Non-pigmented ciliary epithelial cell (primary cell): ENCODE results near the gene ALDH5A1.

Experiments used
- DNase-seq: peaks from one replicate; pipeline ENCODE4 v3.0.0-alpha.2; 2010; ENCODE audit warnings: low read depth

ALDH5A1 gene

DNA sequence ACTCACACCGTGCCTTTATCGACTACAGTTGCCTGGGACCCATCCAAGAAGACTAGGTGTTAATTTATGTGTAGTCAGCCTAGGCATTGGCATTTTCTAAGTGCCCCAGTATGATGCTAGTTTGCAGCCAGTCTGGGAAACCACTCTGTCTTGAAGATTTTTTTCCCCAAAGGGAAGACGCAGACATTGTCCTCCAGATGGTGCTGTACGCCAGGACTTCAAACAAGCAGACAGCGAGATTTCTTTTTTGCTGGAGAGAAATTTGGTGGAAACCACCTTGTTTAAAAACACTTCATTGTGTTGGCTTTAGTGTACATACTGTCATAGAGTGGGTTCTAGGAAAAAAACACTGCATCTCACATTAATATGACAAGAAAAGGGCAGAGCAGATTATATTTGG lies 30.0 kb downstream of the ALDH5A1 start:
- peak; percentile 24 for DNase-seq

DNA sequence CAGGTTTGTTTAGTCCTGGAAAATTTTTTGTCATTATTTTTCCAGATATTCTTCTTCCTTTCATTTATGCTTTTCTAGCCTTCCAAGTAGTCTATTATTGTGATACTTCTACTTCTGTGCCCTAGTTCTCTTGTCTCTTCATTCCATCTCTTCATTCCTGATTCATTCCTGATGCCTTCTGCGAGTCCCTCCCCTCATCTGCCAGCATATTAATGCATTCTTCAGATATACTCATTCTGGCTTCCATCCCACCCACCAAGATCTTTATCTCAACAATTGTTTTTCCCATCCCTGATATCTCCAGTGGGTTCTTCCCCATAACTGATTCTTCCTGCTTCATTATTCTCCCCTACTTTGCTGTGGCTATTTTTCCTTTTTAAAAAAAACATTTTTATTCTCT lies 35.2 kb downstream of the ALDH5A1 start:
- no peak for DNase-seq

DNA sequence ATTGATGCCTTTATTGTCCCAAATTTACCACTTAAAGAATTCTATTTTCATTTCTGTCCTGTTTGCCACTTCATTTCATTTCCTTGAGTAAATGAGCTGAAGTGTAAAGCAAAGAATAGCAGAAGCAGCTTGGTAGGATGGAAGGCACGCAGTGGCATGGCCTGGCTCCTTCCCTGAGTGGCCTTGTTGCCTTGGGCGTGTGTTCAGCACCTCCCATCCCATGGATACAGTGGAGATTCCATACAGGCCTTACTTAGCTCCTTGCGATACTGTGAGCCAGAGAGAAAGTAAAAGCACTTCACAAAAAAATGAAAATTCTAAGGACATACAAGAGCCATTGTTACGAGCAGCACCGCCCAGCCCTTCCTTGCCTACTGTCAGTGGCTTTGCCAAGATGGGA lies 39.6 kb downstream of the ALDH5A1 start:
- no peak for DNase-seq

DNA sequence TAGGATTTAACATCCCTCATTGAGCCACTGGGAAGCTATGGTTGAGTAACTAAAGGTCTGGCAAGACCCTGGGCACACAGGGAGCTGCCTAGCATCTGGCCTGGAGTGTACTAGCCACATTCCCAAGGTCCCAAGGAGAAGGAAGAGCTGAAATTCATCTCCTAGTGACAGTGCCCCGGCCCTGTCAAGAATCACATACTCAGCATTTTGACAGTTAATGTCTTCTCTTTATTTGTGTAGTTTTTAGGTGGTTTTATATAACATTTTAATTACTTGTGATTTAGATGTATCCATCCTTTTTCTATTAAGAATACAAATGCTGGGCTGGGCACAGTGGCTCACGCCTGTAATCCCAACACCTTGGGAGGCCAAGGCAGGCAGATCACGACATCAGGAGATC lies 40.4 kb downstream of the ALDH5A1 start:
- no peak for DNase-seq

DNA sequence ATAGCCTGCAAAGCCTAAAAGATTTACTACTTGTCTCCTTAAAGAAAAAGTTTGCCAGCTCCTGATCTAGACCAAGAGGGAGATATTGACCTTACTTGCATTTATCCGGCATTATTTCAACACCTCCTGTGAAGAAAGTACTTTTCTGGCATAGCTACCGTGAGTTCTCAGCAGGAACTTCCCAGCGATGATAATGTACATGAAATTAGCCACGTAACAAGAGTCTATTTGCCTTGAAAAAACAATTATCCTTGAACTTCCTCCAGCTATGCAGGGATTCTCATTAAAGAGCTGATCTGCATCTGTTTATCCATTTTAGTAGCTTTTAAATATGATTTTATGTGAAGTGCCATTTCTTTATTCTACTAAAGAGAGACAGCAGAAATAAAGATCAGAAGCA lies 41.7 kb downstream of the ALDH5A1 start:
- no peak for DNase-seq

DNA sequence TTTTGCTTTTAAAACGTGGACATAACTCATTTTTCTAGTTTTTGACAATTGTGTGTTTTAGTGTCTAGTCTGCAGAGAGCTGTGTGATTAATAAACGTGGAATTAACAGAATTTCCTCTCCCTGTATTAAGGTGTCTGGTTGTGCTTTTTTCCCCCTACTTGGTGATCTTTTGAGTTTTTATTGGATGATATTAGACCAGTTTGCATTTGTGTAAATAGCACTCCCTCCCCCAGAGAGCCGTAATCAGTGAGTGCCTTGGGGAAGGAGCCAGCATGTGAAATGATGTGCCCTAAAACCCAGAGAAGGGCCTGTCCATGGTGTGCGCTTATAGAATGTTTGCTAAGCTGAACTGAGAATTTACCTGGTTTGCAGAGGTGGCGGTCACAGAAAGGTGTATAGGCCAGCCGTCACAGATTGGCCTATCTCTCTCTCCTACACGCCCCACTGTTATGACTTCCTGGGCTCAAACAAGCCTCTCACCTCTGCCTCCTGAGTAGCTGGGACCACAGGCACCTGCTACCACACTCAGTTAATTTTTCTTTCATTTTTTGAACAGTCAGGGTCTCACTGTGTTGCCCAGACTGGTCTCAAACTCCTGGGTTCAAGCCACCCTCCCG lies 42.4 kb downstream of the ALDH5A1 start:
- no peak for DNase-seq

DNA sequence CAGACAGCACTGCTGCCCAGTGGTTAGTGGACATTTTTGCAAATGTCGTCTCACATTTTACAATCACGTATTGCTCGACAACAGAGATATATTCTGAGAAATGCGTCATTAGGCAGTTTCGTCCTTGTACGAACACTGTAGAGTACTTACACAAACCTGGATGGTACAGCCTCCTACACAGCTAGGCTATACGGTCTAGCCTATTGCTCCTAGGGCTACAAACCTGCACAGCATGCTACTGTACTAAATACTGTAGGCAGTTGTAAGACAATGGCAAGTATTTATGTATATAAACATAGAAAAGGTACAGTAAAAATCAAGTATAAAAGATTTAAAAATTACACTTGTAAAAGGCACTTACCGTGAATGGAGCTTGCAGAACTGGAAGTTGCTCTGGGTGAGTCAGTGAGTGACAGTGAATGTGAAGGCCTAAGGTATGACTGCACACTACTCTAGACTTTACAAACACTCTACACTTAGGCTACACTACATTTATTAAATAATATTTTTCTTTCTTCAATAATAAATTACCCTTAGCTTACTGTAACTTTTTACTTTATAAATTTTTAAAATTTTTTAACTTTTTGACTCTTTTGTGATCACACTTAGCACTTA lies 43.1 kb downstream of the ALDH5A1 start:
- no peak for DNase-seq

DNA sequence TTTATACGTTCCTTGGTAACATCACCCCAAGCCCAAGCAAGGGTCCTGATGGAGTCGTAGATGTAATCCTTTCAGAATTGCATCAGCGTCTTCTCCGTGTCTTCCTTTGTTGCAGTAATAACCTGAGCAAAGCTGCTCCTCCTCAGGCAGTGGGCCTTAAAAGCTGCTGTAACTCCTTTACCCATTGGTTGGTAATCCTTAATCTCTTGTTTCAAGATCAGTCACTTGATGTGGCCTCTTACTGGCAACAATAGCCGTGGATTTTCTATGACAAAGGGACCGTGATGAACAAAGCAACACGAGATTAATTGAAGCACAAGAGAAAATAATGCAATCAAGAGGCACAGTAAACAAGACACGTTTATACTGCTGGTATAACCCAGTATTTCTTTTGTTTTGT lies 44.6 kb downstream of the ALDH5A1 start:
- DNase-seq, result no peak

DNA sequence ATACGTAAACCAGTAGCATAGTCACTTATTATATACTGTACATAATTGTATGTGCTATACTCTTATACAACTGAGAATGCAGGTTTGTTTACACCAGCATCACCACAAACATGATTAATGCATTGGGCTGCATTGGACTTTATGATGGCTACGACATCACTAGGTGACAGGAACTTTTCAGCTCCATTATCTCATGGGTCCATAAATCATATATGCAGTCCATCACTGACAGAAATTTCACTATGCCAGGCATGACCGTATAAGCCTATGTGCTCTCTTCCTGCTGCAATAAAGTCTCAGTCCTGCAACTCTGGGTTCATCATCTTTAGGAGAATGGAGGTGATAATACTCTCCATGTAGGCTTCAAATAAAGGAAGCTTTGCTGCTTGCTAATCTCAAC lies 45.4 kb downstream of the ALDH5A1 start:
- DNase-seq, result no peak

DNA sequence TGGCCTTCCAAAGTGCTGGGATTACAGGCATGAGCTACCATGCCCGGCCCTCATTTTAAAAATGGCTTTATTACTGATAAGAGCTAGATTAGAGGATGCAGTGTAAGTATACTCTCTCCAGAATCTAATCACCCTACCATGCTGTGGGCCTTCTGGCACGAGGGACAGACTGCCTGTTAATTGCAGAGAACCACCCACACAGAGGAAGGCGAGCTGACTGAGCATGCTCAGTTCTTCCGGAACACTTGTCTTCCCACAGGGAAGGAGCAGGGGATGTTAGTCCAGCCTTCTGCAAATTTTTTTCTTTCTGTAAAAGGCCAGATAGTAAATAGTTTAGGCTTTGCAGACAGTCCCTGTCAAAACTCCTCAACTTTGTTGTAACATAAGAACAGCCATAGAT lies 48.9 kb downstream of the ALDH5A1 start:
- no peak for DNase-seq

DNA sequence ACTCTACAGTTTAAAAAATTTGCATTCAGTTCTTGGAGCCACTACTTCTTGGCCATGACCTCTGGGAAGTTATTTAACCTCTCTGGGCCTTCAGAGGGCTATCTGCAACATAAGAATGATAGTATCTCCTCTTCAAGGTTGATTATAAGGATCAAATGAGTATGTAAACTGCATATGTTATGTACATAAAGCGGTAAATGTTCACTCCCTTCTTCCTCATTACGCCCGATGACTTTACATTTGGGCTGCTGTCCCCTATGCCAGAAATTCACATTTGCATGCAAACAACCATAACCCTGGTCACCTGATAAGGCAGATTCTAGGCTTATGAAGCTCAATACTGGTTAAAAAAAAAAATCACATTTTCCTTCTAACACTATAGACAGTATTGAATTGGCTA lies 50.4 kb downstream of the ALDH5A1 start:
- no peak for DNase-seq

DNA sequence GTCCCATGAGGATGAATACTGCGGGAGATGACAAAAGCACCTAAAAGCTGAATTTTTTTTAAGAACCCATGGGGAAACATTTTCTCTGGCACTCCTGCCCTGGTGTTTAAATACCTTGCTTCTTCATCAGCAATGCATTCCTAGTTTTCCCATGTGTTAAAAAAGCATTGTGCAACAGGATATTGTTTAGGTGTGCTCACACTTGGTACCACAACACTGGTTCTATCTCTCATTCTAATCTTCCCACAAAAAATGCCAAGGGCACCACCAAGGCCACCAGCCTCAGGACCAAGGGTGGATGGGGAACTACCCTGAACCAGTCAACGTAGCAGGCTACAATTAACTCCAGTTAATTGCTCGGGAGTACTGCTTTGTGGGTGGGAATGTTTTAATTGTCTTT lies 50.9 kb downstream of the ALDH5A1 start:
- no peak for DNase-seq

DNA sequence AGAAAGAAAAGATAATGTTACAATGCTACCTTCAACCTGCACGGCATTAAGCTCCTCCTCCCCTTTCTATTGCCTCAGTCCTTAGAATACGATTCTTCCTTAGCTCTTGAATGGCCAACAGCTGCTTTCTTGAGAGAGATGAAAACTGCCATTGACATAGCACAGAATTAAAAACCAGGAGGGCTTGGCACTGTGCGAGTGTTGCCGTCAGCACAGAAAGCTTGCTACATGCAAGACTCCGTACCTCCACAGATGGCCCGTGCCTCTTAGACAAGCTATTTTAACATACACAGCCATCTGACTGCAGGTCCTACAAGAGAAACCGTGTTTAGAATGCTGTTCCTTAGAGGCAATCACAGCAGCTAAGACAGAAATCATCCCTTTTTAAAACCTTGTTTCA lies 51.7 kb downstream of the ALDH5A1 start:
- no peak for DNase-seq

DNA sequence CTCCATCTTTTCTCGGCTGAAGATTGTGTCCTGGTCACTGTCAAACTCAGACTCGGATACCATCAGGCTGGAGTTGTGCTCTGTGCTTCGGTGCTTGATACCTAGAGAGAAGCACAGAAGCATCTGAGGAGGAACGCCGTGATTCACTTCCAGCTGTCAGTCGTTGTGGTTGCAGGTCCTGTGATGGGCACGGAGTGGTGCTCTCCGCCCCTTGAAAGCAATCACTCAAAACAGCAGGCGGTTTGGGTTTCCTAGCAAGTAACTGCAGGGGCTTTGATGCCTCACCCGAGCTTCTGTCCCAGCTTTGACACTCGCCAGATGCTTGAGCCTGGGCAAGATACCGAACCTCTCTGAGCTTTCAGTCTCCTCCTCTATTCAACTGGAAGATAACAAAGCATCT lies 52.5 kb downstream of the ALDH5A1 start:
- DNase-seq, result no peak

DNA sequence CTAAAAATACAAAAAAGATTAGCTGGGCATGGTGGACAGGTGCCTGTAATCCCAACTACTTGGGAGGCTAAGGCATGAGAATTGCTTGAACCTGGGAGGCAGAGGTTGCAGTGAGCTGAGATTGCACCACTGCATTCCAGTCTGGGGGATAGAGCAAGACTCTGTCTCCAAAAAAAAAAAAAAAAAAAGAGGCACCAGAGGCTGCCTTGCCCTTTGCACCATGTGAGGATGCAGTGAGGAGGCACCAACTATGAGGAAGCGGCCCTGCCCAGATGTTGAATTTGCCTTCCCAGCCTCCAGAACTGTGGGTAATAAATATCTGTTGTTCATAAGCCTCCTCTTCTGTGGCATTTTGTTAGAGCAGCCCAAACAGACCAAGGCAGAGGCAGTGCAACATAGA lies 54.4 kb downstream of the ALDH5A1 start:
- DNase-seq, result no peak

DNA sequence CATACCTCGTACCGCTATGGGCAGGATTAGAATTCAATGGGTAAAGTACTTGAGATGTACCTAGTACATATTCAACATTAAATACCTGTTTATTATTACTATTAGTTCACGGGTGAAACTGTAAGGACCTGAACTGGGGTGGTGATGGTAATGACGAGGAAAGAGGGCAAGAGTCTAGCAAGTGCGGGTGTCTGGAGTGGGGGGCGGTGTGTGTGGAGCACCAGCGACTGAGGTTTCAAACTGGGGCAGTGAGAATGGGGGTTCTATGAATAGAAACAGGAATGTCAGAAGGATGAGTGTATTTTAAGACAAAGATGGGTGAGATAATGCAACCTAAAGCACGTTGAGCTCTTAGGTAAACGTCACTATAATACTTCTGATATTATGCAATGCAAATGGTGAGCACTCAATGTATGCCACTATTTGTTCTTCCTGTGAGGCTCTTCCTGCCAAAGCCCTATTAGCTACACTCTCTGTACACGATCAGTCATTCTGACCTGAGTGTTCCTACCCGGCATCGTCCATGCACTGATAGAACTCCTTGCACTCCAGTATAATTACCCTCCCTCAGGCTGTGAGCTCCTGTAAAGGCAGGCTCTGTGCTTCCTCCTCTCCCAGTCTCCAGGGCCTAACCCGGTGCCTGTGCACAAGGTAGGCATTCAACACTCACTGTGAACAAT lies 55.0 kb downstream of the ALDH5A1 start:
- no peak for DNase-seq

DNA sequence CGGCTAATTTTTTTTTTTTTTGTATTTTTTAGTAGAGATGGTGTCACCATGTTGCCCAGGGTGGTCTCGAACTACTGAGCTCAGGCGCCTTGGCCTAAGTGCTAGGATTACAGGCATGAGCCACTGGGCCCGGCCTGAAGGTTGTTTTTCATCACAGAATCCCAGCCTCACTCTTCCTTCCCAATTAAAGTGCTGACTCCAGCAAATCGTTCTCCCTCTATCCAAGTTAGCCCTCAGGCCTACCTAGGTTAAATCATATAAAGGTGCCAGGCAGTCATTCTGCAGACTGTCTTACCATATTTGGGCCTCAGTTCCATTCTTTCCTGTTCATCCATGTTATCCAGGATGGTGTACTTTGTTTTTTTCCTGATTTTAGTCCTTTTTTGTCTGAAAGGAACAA lies 56.4 kb downstream of the ALDH5A1 start:
- DNase-seq, result no peak

DNA sequence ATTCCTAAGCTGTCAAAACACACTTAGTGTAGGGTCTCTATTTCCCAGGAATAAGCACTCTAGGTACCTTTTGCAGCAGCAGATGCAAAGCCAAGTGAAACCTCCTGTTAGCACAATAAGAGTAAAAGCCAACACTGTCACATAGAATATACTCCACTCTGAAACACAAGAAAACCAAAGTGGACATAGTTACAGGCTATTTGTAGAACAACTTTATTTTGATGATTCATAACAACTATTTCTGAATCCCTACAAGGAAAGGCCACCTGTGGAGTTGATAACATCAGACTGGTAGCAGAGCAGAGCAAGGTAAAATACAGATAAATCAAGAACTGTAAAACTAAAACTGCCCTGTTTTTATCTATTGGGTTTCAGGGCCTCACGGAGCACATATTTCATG lies 59.7 kb downstream of the ALDH5A1 start:
- DNase-seq, result no peak

DNA sequence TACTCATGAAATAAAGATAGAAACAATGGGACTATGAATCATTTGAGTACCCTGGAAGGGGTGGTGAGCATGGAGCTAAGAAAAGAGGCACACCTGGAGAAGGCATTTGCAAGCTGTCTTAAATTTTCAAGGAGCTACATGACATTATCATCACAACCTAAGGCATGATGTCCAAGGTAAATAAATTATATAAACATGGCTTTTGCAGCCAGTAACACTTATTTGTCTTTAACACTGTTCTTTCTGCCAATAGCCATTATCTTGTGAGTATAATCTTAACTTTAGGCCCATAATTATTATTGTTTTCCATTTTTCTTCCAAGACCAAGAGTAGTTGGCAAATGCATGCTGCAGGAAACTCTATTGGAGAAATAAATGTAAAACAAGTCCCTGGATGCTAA lies 63.7 kb downstream of the ALDH5A1 start:
- no peak for DNase-seq

DNA sequence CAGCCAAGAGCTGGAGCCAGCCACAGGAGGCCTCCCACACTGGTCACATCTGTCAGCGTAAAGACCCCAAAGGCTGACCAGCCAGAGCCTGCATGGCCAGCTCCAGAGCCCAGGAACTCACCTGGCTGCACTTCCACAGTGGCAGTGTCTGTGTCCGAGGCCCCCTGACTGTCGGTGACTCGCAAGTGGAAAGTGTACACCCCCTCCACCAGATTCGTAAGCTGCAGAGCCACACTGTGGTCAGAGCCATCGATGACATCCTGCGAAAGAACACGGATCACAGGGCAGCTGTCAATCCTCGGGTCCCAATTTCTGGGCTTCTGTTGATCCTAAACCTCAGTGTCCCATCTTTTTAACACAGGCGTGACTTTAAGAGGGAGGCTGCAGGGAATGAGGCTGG lies 69.3 kb downstream of the ALDH5A1 start:
- no peak for DNase-seq

DNA sequence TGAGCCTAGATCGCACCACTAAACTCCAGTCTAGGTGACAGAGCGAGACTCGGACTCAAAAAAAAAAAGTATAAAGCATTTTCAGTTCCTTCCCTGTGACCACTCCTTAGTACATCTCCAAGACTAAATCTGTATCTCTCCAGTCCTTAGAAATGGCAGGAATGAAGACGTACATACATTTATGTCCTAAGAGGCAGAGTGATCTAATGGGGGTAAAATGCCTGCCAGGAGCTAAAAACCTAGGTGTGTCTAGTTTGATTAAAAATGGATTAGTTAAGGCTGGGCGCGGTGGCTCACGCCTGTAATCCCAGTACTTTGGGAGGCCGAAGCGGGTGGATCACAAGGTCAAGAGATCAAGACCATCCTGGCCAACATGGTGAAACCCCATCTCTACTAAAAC lies 70.4 kb downstream of the ALDH5A1 start:
- no peak for DNase-seq

DNA sequence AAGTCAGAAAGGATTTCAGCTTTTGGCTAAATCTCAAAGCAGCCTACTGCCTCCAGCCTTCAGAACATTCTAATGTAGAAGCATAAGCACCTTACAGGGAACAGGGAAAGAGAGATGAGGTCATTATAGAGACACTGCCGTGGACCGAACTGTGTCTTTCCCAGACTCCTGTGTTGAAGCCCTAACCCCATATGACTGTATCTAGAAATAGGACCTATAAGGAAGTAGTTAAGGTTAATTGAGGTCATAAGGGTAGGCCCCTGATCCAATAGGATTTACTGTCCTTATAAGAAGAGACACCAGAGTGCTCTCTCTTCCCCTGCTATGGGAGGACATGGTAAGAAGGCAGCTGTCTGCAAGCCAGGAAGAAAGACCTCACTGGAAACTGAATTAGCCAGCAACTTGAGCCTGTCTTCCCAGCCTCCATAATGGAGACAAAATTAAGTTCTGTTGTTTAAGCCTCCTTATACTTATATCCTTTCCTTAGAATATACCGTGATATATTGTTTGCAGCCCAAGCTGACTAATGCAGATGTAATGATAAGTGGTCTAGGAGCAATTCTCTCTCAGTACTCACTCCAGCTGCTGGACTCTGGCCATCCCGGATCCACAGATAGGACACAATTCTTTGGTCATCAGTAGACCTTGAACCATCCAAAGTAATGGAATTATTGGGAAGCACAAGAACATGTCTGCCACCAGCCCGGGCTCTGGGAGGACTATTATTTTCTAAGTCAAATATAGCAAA lies 71.4 kb downstream of the ALDH5A1 start:
- no peak for DNase-seq

DNA sequence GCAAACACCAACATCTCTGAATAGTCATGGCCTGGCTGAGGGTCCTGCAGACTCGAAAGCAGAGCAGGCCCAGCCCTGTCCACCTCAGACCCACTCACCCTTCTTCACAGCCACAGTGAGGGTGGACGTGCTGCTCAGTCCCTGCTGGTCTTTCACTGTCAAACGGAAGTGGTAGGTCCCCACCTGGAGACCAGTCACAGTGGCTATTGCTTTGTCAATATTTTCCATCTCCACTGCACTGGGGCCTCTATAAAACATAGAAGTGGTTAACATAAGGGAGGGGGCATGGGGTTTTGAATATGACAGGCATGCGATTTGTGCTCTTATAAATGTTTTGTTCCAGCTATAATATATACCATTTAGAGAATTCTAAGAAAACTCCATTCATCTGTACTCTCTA lies 73.9 kb downstream of the ALDH5A1 start:
- no peak for DNase-seq
